GM12878 (cell line): ENCODE results near the gene FSTL4. TPM values are rescaled to one million over a fixed set of nuclear protein-coding genes. Genes with fewer than 3 reads are reported as not detected.

ENCODE experiments used
- ATAC-seq: fragments of 200-7000 bp; cut with Tn5 transposase; 3 replicates; pipeline ENCODE4 v1.9.1; 2020; ENCODE audit warnings: mild to moderate bottlenecking, moderate library complexity
- BruUV-seq: library from RNA; stranded (reverse); fragments of 400-500 nt; replicated peaks from 2 replicates; lab custom pipeline; 2021; lab: Mats Ljungman, UMichigan
- CTCF ChIA-PET: fragments of 300-600 bp; sonication (Branson Sonifier 250); formaldehyde crosslinking; extraction: SDS; loops from one replicate; lab custom pipeline; 2021; ENCODE audit warnings: inconsistent platforms; lab: Yijun Ruan, JAX
- POLR2A ChIA-PET: fragments of 350-600 bp; formaldehyde crosslinking; extraction: SDS; loops from one replicate; lab custom pipeline; 2021; ENCODE audit warnings: inconsistent platforms; lab: Charles Lee
- RAD21 ChIA-PET: fragments of 300-600 bp; sonication (Branson Sonifier 250); formaldehyde crosslinking; loops from one replicate; lab custom pipeline; 2023; ENCODE audit warnings: antibody characterized with exemption; ENCODE audit not compliant: unreplicated experiment; lab: Charles Lee
- SMC1A ChIA-PET: fragments of 300-600 bp; sonication (Branson Sonifier 250); formaldehyde crosslinking; loops from one replicate; lab custom pipeline; 2023; ENCODE audit not compliant: unreplicated experiment, uncharacterized antibody; lab: Charles Lee
- DNase-seq: peaks from one replicate; pipeline ENCODE4 v3.0.0-alpha.2; 2011; ENCODE audit warnings: low read depth, low spot score
- FAIRE-seq: peaks from 3 replicates; lab custom pipeline; 2011; peaks lifted over from hg19 to GRCh38; lab: Jason Lieb, UNC
- H2AFZ ChIP-seq: 2 replicates; pipeline ENCODE4 v1.6.0; 2011; ENCODE audit warnings: low read depth, low read length, control low read depth; ENCODE audit not compliant: control insufficient read depth
- H3K27ac ChIP-seq: 2 replicates; pipeline ENCODE4 v1.5.1; 2011; ENCODE audit warnings: control low read depth; ENCODE audit not compliant: control insufficient read depth, insufficient read depth
- H3K27me3 ChIP-seq, 2 experiments: replicated peaks in 1 of 2; 2 replicates each; pipeline versions ENCODE4 v1.6.0 to v1.6.1; 2011; ENCODE audit warnings: low read length in 1 of 2; ENCODE audit not compliant: control insufficient read depth in 2 of 2, insufficient read depth in 2 of 2
- H3K36me3 ChIP-seq, 2 experiments: 2 replicates each; pipeline ENCODE4 v1.5.1; 2011; ENCODE audit warnings: low read length in 1 of 2; ENCODE audit not compliant: control insufficient read depth in 2 of 2, insufficient read depth in 2 of 2
- H3K4me1 ChIP-seq: 2 replicates; pipeline ENCODE4 v1.6.1; 2011; ENCODE audit warnings: mild to moderate bottlenecking, low read length, moderate library complexity, mixed read lengths; ENCODE audit not compliant: control insufficient read depth, insufficient read depth
- H3K4me2 ChIP-seq: 2 replicates; pipeline ENCODE4 v1.6.0; 2011; ENCODE audit warnings: control low read depth; ENCODE audit not compliant: control insufficient read depth, insufficient read depth
- H3K4me3 ChIP-seq: fragments of 200-600 bp; sonication (generic); 2 replicates; pipeline ENCODE4 v1.5.1; 2016
- H3K79me2 ChIP-seq: 2 replicates; pipeline ENCODE4 v1.6.0; 2011; ENCODE audit warnings: low read length; ENCODE audit not compliant: control insufficient read depth, insufficient read depth
- H3K9ac ChIP-seq: 2 replicates; pipeline ENCODE4 v1.8.0; 2011; ENCODE audit warnings: low read length, control low read depth, mixed read lengths; ENCODE audit not compliant: control insufficient read depth, insufficient read depth
- H3K9me3 ChIP-seq: replicated peaks from 3 replicates; pipeline ENCODE4 v1.5.1; 2011; ENCODE audit warnings: mild to moderate bottlenecking, low read length; ENCODE audit not compliant: control insufficient read depth, insufficient read depth
- H4K20me1 ChIP-seq: 2 replicates; pipeline ENCODE4 v1.6.0; 2011; ENCODE audit not compliant: control insufficient read depth, insufficient read depth
- ASH2L ChIP-seq: fragments of 300-600, 200-600 bp; sonication (generic); IDR thresholded peaks from 2 replicates; pipeline ENCODE4 v1.6.1; 2017; ENCODE audit warnings: low read depth, mild to moderate bottlenecking, borderline replicate concordance
- CTCF ChIP-seq, 3 experiments: IDR thresholded peaks in 2 of 3; conservative IDR thresholded peaks in 1 of 3; 2 replicates each; pipeline ENCODE4 v1.5.1; 2011; ENCODE audit warnings: low read depth in 3 of 3, low read length in 3 of 3, mild to moderate bottlenecking in 3 of 3, control low read depth in 2 of 3, moderate library complexity in 2 of 3, inconsistent platforms in 1 of 3, mixed read lengths in 1 of 3; ENCODE audit not compliant: control insufficient read depth in 2 of 3, insufficient read depth in 1 of 3; ENCODE audit errors: extremely low read depth in 1 of 3
- SMAD1 ChIP-seq: fragments of 450-650 bp; IDR thresholded peaks from 2 replicates; pipeline ENCODE4 v1.6.1; 2018; ENCODE audit warnings: mild to moderate bottlenecking, low read depth; ENCODE audit not compliant: partially characterized antibody
- ZBTB11 ChIP-seq: fragments of 450-650 bp; formaldehyde crosslinking; IDR thresholded peaks from 2 replicates; pipeline ENCODE4 v1.5.0; 2022; ENCODE audit warnings: mild to moderate bottlenecking, missing genetic modification characterization
- WGBS: methylation state at CpG from one replicate; pipeline ENCODE4 v1.1.6; 2016; ENCODE audit warnings: low lambda C conversion rate; ENCODE audit not compliant: insufficient replicate concordance, insufficient coverage; ENCODE audit errors: missing lambda C conversion rate; 5-methylcytosine and 5-hydroxymethylcytosine counted together
- in situ Hi-C: fragments of 300-500 bp; cut with MboI; formaldehyde crosslinking; loops from 9 replicates; pipeline ENCODE4 v1.14.3; 2018; ENCODE audit warnings: mixed read lengths
- intact Hi-C: fragments of 100-400 bp; cut with micrococcal nuclease; formaldehyde crosslinking; loops from one replicate; pipeline ENCODE4 v1.14.2; 2022; ENCODE audit not compliant: unreplicated experiment
- polyA plus RNA-seq, 11 experiments: library from polyadenylated mRNA; depleted of rRNA in 4 of 11; unstranded in 6 of 11; stranded (reverse) in 5 of 11; fragments of >200 nt; fragmentation: Nextera tagmentation in 4 of 11; fragmentation: Illumina TruSeq in 1 of 11; extraction: Ambion mirVana in 4 of 11; extraction: Trizol in 1 of 11; gene quantifications; 1 replicate in 1 of 11; 2 replicates in 10 of 11; pipeline versions ENCODE4 v1.2.1 to v1.2.3, GENCODE V29; 2011 to 2016; ENCODE audit warnings: inconsistent platforms in 2 of 11, missing spikeins in 2 of 11, low read depth in 1 of 11
- total RNA-seq, 4 experiments: library from RNA; depleted of rRNA in 3 of 4; stranded (reverse); fragments of >200 nt in 3 of 4; fragmentation: Illumina TruSeq in 1 of 4; extraction: Trizol in 1 of 4; gene quantifications; 2 replicates each; pipeline versions ENCODE4 v1.2.1 to v1.2.3, GENCODE V29; 2013 to 2021
- TF ChIP-seq, protein P1 (sequence below): IDR thresholded peaks from 2 replicates; pipeline ENCODE4 v1.6.1; 2012; ENCODE audit warnings: low read depth, low read length, improper control_type of control experiment

Gene FSTL4
- total and polyA plus RNA-seq, 10 of the 15 experiments (the other 5 are each of a cell fraction or from before 2014, with no cell fraction given), result 0.01 to 0.79 (median 0.21) TPM; not detected in 6

DNA sequence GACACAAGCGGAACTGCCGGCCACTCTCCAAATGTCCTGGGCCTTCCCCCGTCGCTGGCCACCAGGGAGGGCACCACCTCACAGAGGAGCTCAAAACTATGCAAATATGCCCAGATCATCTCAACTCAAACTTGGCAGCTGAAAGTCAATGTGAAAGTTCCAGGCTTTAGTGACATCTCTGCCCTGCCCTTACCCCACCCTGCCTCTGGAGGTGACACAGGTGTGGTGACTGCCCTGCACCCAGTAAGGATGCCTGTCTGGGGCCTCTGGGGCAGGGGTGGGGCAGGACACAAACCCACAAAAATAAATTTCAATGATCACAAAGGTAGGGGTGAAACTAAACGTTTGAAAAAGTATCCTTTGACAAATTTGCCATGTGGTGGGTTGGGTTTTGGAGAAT, 347.1 kb downstream of the FSTL4 start:
- no peaks in the 10 kb centered on the region for H3K27me3 ChIP-seq
- H3K36me3 ChIP-seq, result no peaks in the 10 kb centered on the region
- intact Hi-C loops (no loop called here), in situ Hi-C loops (no loop called here)
- no peaks in the 10 kb centered on the region for H4K20me1 ChIP-seq
- H3K9ac ChIP-seq, result no peak overlapping the region
- ChIA-PET CTCF (interaction anchor here (0.7 to 1.0 kb wide), 4 partner anchors 21 to 154 kb away, joined by 3 read pairs; no protein-coding TSS in a partner anchor), SMC1A (interaction anchor here (0.7 to 1.0 kb wide), 2 partner anchors 21 to 157 kb away, joined by 3 read pairs; no protein-coding TSS in a partner anchor), RAD21 (interaction anchor here (1.5 kb wide), 1 partner anchor 25 kb away, joined by 5 read pairs; no protein-coding TSS in a partner anchor)
- H3K4me3 ChIP-seq, result no peak overlapping the region
- H3K27ac ChIP-seq, result no peak overlapping the region
- ATAC-seq, result peak; percentile 78
- no peak for TF ChIP-seq ASH2L
- TF ChIP-seq SMAD1, result no peak
- TF ChIP-seq CTCF (IDR thresholded peaks at IDR 0.05 in 2 of 3, conservative IDR thresholded peaks at IDR 0.05 in 1 of 3; ENCODE audit: control insufficient read depth in 2 of 3, extremely low read depth in 1 of 3, insufficient read depth in 1 of 3, low read depth in 3 of 3, low read length in 3 of 3), result 0 out of 6 replicates have a peak, but pooled peaks of 1 of the 3 experiments have one; percentile 8
- TF ChIP-seq, protein P1, sequence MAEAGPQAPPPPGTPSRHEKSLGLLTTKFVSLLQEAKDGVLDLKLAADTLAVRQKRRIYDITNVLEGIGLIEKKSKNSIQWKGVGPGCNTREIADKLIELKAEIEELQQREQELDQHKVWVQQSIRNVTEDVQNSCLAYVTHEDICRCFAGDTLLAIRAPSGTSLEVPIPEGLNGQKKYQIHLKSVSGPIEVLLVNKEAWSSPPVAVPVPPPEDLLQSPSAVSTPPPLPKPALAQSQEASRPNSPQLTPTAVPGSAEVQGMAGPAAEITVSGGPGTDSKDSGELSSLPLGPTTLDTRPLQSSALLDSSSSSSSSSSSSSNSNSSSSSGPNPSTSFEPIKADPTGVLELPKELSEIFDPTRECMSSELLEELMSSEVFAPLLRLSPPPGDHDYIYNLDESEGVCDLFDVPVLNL, result no peak
- TF ChIP-seq ZBTB11 (CRISPR knock-in tag), result no peak
- TF ChIP-seq, all 136 proteins: peak for 1
- no peak overlapping the region for H3K4me2 ChIP-seq
- no peaks in the 10 kb centered on the region for H3K79me2 ChIP-seq
- BruUV-seq, result no TSS peak
- WGBS, result 17% methylated on average over 5 of the region's 5 CpGs
- DNase-seq (no peak), FAIRE-seq (no peak)
- no peaks in the 10 kb centered on the region for H3K9me3 ChIP-seq
- POLR2A ChIA-PET, result no interaction called here
- peaks cover 6% of the 10 kb centered on the region; the same call in 1 of the 2 replicates for H3K4me1 ChIP-seq
- no peak overlapping the region for H2AFZ ChIP-seq
